Kidney (tissue), 14 donors: Measurements from ENCODE around the gene TBC1D8. TPM values are rescaled to one million over a fixed set of nuclear protein-coding genes. Genes with fewer than 3 reads are reported as not detected.

ENCODE experiments used
- DNase-seq, 5 donors: peaks; one replicate each; pipeline ENCODE4 v3.0.0-alpha.2; 2013 to 2020
- FAIRE-seq: peaks from 2 replicates; lab custom pipeline; 2012; peaks lifted over from hg19 to GRCh38; lab: Jason Lieb, UNC
- H3K27ac ChIP-seq, 2 donors: one replicate each; pipeline ENCODE4 v1.7.0; 2013; ENCODE audit warnings: low read depth in 2 of 2, low read length in 2 of 2, inconsistent platforms in 1 of 2
- H3K27me3 ChIP-seq: one replicate; pipeline ENCODE4 v1.7.1; 2013; ENCODE audit warnings: low read length, inconsistent platforms; ENCODE audit not compliant: control insufficient read depth, insufficient read depth
- H3K36me3 ChIP-seq, 3 donors: one replicate each; pipeline versions ENCODE4 v1.7.0 to v1.7.1; 2013; ENCODE audit warnings: low read length in 3 of 3, control low read depth in 1 of 3, inconsistent platforms in 1 of 3; ENCODE audit not compliant: insufficient read depth in 3 of 3, control insufficient read depth in 2 of 3
- H3K4me1 ChIP-seq, 3 donors: one replicate each; pipeline versions ENCODE4 v1.7.0 to v1.7.1; 2013; ENCODE audit warnings: low read length in 3 of 3, inconsistent platforms in 1 of 3, low read depth in 1 of 3; ENCODE audit not compliant: control insufficient read depth in 2 of 3, insufficient read depth in 2 of 3
- H3K4me3 ChIP-seq, 3 donors: one replicate each; pipeline versions ENCODE4 v1.7.0 to v1.8.1; 2013; ENCODE audit warnings: low read length in 3 of 3, control low read depth in 1 of 3, inconsistent platforms in 1 of 3
- H3K9ac ChIP-seq, 3 donors: one replicate each; pipeline versions ENCODE4 v1.7.0 to v1.7.1; 2013; ENCODE audit warnings: low read length in 3 of 3, control low read depth in 1 of 3, inconsistent platforms in 1 of 3
- H3K9me3 ChIP-seq, 3 donors: one replicate each; pipeline versions ENCODE4 v1.7.0 to v1.7.1; 2013; ENCODE audit warnings: low read length in 3 of 3, control low read depth in 1 of 3, inconsistent platforms in 1 of 3; ENCODE audit not compliant: control insufficient read depth in 2 of 3, insufficient read depth in 1 of 3
- CTCF ChIP-seq: IDR thresholded peaks from 3 replicates; pipeline ENCODE4 v1.5.1; 2012; ENCODE audit warnings: mild to moderate bottlenecking, moderate library complexity, borderline replicate concordance; ENCODE audit not compliant: insufficient read depth; ENCODE audit errors: extremely low read depth
- intact Hi-C: fragments of 100-400 bp; cut with DNase I; formaldehyde crosslinking; loops from one replicate; pipeline ENCODE4 v1.11.1; 2022
- polyA plus RNA-seq: library from polyadenylated mRNA; stranded (reverse); fragments of 350-450 nt; fragmentation: Illumina TruSeq; extraction: RNeasy Lipid Tissue Mini Kit (QIAGEN cat#74804); gene quantifications from one replicate; pipeline ENCODE4 v1.2.3, GENCODE V29; 2014; ENCODE audit warnings: low read depth, low replicate concordance; ENCODE audit not compliant: insufficient read depth
- total RNA-seq: library from RNA; stranded (reverse); fragmentation: NEBNext Ultra II Directional; extraction: Animal tissue kit (Norgen Biotek cat#: 25700); gene quantifications from one replicate; pipeline ENCODE4 v1.2.1, GENCODE V29; 2021
- donor health status: control.
- donor health status: control.
- donor health status: control.
- donor health status: control.
- donor health status: control.
- donor health status: DM: yes; HTN: yes; CAD: no.
- donor health status: Normal renal cell carcinoma (clear cell type).

The TBC1D8 gene
- total and polyA plus RNA-seq, 2 donors from 2014 or later, result 7.4 to 47.9 TPM

- DNase-seq (no peak), FAIRE-seq (no peak)
- H3K4me3 ChIP-seq, result no peak overlapping the region
- H3K27me3 ChIP-seq, result no peaks in the 10 kb centered on the region
- H3K9me3 ChIP-seq, result no peaks in the 10 kb centered on the region
- intact Hi-C loops, result no loop called here
- peaks cover 9 to 36% (median 29%) of the 10 kb centered on the region in 3 donors for H3K36me3 ChIP-seq
- peaks cover 0 to 13% (median 2%) of the 10 kb centered on the region in 3 donors for H3K4me1 ChIP-seq
- no peak overlapping the region for H3K27ac ChIP-seq
- TF ChIP-seq CTCF, result no peak
- no peak overlapping the region for H3K9ac ChIP-seq
These were observed 143.5 kb downstream of the TBC1D8 start for GRCh38 chr2:101007415-101008345.

- Histone ChIP-seq H3K27me3 (no peaks in the 10 kb centered on the region), H3K9me3 (no peaks in the 10 kb centered on the region), H3K4me1 (peaks cover 0 to 16% (median 2%) of the 10 kb centered on the region in 3 donors), H3K4me3 (no peak overlapping the region), H3K27ac (no peak overlapping the region), H3K36me3 (peaks cover 9 to 36% (median 25%) of the 10 kb centered on the region in 3 donors), H3K9ac (no peak overlapping the region)
- FAIRE-seq, result no peak
- intact Hi-C loops, result no loop called here
- TF ChIP-seq CTCF, result no peak
- no peak for DNase-seq
These were observed 145.0 kb downstream of the TBC1D8 start for GRCh38 chr2:101006065-101006715.

- Histone ChIP-seq H3K27ac (no peak overlapping the region), H3K9ac (no peak overlapping the region), H3K4me1 (peaks cover 0 to 16% (median 2%) of the 10 kb centered on the region in 3 donors), H3K9me3 (no peaks in the 10 kb centered on the region), H3K36me3 (peaks cover 9 to 36% (median 25%) of the 10 kb centered on the region in 3 donors), H3K4me3 (no peak overlapping the region), H3K27me3 (no peaks in the 10 kb centered on the region)
- DNase-seq, result no peak
- no peak for FAIRE-seq
- no peak for TF ChIP-seq CTCF
- intact Hi-C loops, result no loop called here
These were observed 146.4 kb downstream of the TBC1D8 start for GRCh38 chr2:101004620-101005325.
